KBM-7 (cell line): ENCODE results near the gene ATAT1.

Experiments used
- DNase-seq: peaks from one replicate; pipeline ENCODE4 v3.0.0-alpha.2; 2015
- in situ Hi-C: fragments of 300-500 bp; cut with MboI; formaldehyde crosslinking; loops from 2 replicates; pipeline ENCODE4 v1.14.3; 2020; ENCODE audit warnings: low sequenced_read_pairs, low pct_unique_long_range_greater_than_20kb, mixed read lengths

The ATAT1 gene

DNA sequence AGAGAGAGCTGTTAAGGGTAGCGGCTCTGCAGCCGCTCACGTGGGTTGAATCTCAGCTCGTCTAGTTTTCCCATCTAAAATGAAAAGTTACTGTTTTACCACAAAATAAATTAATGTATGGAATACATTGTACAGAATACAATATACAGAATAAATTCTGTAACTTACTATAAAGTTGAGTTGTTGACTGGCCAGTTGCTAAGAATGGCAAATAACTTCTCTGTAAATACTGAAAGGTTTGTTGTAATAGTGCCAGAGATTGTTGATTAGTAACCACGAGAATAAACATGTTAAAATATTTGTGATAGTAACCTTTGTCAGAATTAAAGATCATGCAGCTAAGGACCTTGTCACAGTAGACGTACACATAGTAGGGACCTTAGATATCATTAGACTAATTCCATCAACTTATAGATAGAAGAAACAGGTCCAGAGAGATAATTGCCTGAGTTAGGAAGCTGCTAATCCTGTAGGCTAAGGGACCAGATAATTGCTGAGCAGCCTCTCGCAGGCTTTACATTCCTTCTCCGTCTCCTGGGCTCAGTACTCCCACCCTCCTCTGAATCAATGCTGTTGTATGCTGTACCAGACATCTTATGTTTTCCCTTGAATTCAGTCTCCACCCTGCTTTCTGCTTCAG lies 64.7 kb downstream of the ATAT1 start:
- DNase-seq, result no peak
- in situ Hi-C loops, result no loop called here
